Progenitor cell of endocrine pancreas (in vitro differentiated cells): ENCODE measurements around the gene ATP5ME. TPM values are rescaled to one million over a fixed set of nuclear protein-coding genes. Genes with fewer than 3 reads are reported as not detected.

Experiments used
- DNase-seq: peaks from one replicate; pipeline ENCODE4 v3.0.0; 2021; ENCODE audit warnings: low spot score; ENCODE audit not compliant: unreplicated experiment
- H3K27ac Mint-ChIP-seq: 2 replicates; pipeline ENCODE4 v1.8.0; 2021; ENCODE audit warnings: mild to moderate bottlenecking, moderate library complexity, mixed read lengths
- H3K27me3 Mint-ChIP-seq: 2 replicates; pipeline ENCODE4 v1.8.0; 2021; ENCODE audit warnings: mixed read lengths
- H3K36me3 Mint-ChIP-seq: 2 replicates; pipeline ENCODE4 v1.8.0; 2022; ENCODE audit warnings: mixed read lengths; ENCODE audit not compliant: insufficient read depth
- H3K4me1 Mint-ChIP-seq: 2 replicates; pipeline ENCODE4 v1.8.0; 2021; ENCODE audit warnings: low read depth, mixed read lengths
- H3K4me3 Mint-ChIP-seq: 2 replicates; pipeline ENCODE4 v1.8.0; 2021; ENCODE audit warnings: low read depth, mild to moderate bottlenecking, moderate library complexity, mixed read lengths
- H3K9me3 Mint-ChIP-seq: 2 replicates; pipeline ENCODE4 v1.8.0; 2021; ENCODE audit warnings: low read depth, mixed read lengths
- total RNA-seq: library from RNA; stranded (reverse); gene quantifications from 2 replicates; pipeline ENCODE4 v1.2.1, GENCODE V29; 2021
- TF ChIP-seq, protein P1 (sequence below): fragments of 200-600 bp; sonication (generic); IDR thresholded peaks from one replicate; pipeline ENCODE4 v1.5.0; 2021; ENCODE audit warnings: antibody characterized with exemption, mild to moderate bottlenecking; ENCODE audit not compliant: unreplicated experiment

The ATP5ME gene
- total RNA-seq, 1 donor from 2014 or later = 235 TPM

DNA sequence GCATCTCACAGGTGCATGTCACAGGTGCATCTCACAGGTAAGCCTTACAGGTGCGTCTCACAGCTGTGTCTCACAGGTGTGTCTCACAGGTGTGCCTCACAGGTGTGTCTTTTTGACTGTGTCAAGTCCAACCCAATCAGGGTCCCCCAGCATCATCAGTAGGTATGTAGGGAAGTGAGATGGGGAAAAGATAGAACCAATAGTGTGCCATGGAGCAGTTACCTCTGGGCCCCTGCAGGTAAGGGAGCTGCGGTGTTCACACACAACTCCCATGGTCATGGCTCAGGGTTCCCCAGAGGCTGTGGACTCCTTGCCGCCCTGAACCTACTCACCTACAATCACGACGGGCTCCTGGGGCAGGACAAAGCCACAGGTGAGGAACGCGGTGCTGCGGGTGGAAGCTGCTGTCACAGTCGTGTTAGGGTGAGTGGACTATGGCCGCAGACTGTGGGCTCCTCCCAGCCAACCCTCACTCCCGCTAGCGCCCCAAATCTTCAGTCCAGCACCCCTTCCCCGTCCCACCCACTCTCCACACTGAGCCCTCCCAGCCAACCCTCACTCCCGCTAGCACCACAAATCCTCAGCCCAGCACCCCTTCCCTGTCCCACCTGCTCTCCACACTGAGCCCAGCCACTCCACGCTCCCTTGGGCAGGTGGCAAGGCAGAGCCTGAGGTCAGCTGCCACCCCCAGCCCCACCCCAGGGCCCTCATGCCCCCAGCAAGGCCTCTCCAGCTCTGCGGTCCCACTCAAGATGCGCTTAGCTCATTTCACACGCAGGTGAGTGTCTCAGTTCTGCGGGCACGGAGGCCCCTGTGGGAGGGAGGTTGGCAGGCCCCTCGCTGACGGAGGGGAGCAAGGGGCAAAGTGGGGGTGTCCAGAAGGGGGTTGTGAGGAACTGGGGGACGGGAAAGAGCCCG lies 50.8 kb downstream of the ATP5ME start:
- Mint-ChIP-seq H3K9me3 (no peaks in the 10 kb centered on the region), H3K27ac (no peak overlapping the region), H3K4me3 (no peak overlapping the region), H3K27me3 (peaks cover 32% of the 10 kb centered on the region), H3K36me3 (no peaks in the 10 kb centered on the region), H3K4me1 (no peaks in the 10 kb centered on the region)
- no peak for DNase-seq
- TF ChIP-seq, protein P1, sequence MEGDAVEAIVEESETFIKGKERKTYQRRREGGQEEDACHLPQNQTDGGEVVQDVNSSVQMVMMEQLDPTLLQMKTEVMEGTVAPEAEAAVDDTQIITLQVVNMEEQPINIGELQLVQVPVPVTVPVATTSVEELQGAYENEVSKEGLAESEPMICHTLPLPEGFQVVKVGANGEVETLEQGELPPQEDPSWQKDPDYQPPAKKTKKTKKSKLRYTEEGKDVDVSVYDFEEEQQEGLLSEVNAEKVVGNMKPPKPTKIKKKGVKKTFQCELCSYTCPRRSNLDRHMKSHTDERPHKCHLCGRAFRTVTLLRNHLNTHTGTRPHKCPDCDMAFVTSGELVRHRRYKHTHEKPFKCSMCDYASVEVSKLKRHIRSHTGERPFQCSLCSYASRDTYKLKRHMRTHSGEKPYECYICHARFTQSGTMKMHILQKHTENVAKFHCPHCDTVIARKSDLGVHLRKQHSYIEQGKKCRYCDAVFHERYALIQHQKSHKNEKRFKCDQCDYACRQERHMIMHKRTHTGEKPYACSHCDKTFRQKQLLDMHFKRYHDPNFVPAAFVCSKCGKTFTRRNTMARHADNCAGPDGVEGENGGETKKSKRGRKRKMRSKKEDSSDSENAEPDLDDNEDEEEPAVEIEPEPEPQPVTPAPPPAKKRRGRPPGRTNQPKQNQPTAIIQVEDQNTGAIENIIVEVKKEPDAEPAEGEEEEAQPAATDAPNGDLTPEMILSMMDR = no peak

Other genes starting within 250 kb of the ATP5ME start
- 48.6 and 48.7 TPM in 2 replicates for gene ZNF721, start 175.1 kb downstream of the ATP5ME start, total RNA-seq
- gene PIGG, start 175.1 kb downstream of the ATP5ME start, total RNA-seq = 73.5 and 76.6 TPM in 2 replicates
- gene TMEM271, start 98.0 kb downstream of the ATP5ME start, total RNA-seq = not detected in 2 replicates
- 10.4 TPM in 2 replicates for gene PDE6B, start 48.7 kb downstream of the ATP5ME start, total RNA-seq
- 22.6 and 23.7 TPM in 2 replicates for gene MYL5, start 266 bp upstream of the ATP5ME start, total RNA-seq
- gene SLC49A3, start 14.9 kb upstream of the ATP5ME start, total RNA-seq = 12.9 and 13.1 TPM in 2 replicates
- gene PCGF3, start 31.6 kb upstream of the ATP5ME start, total RNA-seq = 79.8 and 87.9 TPM in 2 replicates
- gene CPLX1, start 151.9 kb upstream of the ATP5ME start, total RNA-seq = 1.4 and 2.0 TPM in 2 replicates